NCI-H2171 treated with DMSO at 0.1 percent for 48 hours (cell line): Measurements from ENCODE around the gene SRRM4.
A peak's percentile ranks its signal among the peaks of the same experiment; 100 is the strongest.
"Not testable (repeated sequence)": the region's sequence is repeated elsewhere in the genome, so short reads cannot be mapped to it uniquely, and the experiment has no call there.

Experiments used
- DNase-seq: peaks from one replicate; lab custom pipeline; 2025; lab: John Stamatoyannopoulos, UW

SRRM4 gene

GRCh38 chr12:119008691-119009221, 27.4 kb downstream of the SRRM4 start:
- DNase-seq = peak; percentile 98

- peak; percentile 40 for DNase-seq
Measured at GRCh38 chr12:119011231-119011630, 29.9 kb downstream of the SRRM4 start.

GRCh38 chr12:119012179-119012578, 30.8 kb downstream of the SRRM4 start:
- DNase-seq = no peak

- DNase-seq = no peak
Measured at GRCh38 chr12:119013023-119013422, 31.7 kb downstream of the SRRM4 start.

GRCh38 chr12:119014368-119014767, 33.0 kb downstream of the SRRM4 start:
- peak; percentile 96 for DNase-seq

GRCh38 chr12:119016715-119017114, 35.4 kb downstream of the SRRM4 start:
- DNase-seq = no peak

- DNase-seq = peak; percentile 59
Measured at GRCh38 chr12:119019166-119019565, 37.8 kb downstream of the SRRM4 start.

- no peak for DNase-seq
Measured at GRCh38 chr12:119020406-119021360, 39.3 kb downstream of the SRRM4 start.

- no peak for DNase-seq
Measured at GRCh38 chr12:119024356-119024755, 43.0 kb downstream of the SRRM4 start.

- no peak for DNase-seq
Measured at GRCh38 chr12:119025786-119026185, 44.4 kb downstream of the SRRM4 start.

- not testable (repeated sequence) for DNase-seq
Measured at GRCh38 chr12:119033332-119033731, 52.0 kb downstream of the SRRM4 start.

- DNase-seq = peak; percentile 8
Measured at GRCh38 chr12:119036878-119037825, 55.8 kb downstream of the SRRM4 start.

GRCh38 chr12:119044094-119044493, 62.8 kb downstream of the SRRM4 start:
- peak; percentile 65 for DNase-seq

- no peak for DNase-seq
Measured at GRCh38 chr12:119047641-119048040, 66.3 kb downstream of the SRRM4 start.

GRCh38 chr12:119050663-119051062, 69.3 kb downstream of the SRRM4 start:
- DNase-seq = no peak

- no peak for DNase-seq
Measured at GRCh38 chr12:119051474-119051873, 70.1 kb downstream of the SRRM4 start.

GRCh38 chr12:119052001-119052400, 70.7 kb downstream of the SRRM4 start:
- peak; percentile 43 for DNase-seq

GRCh38 chr12:119055977-119056376, 74.6 kb downstream of the SRRM4 start:
- DNase-seq = no peak

GRCh38 chr12:119060847-119061796, 79.8 kb downstream of the SRRM4 start:
- no peak for DNase-seq

GRCh38 chr12:119068129-119068856, 87.0 kb downstream of the SRRM4 start:
- DNase-seq = no peak
